ENCODE measurements around the gene CFAP47. TPM values are rescaled to one million over a fixed set of nuclear protein-coding genes. Genes with fewer than 3 reads are reported as not detected.
"Not testable (repeated sequence)": the region's sequence is repeated elsewhere in the genome, so short reads cannot be mapped to it uniquely, and the experiment has no call there.

The CFAP47 gene
- total RNA-seq, 1 experiment from 2014 or later: 1.8 TPM

GRCh38 chrX:36218801-36219200 is 299.3 kb downstream of the CFAP47 start:
- DNase-seq (ENCODE audit: low spot score): no peak
- no TSS peak for BruUV-seq (replicated peaks)
- CTCF ChIA-PET: no interaction called here
- Histone ChIP-seq H3K9me3 (ENCODE audit: low read depth, low read length, poor library complexity, severe bottlenecking) (no peaks in the 10 kb centered on the region), H3K27me3 (replicated peaks; ENCODE audit: insufficient read depth, low read depth, low read length, poor library complexity) (no peaks in the 10 kb centered on the region), H3K27ac (ENCODE audit: low read depth, low read length, poor library complexity, severe bottlenecking) (no peak overlapping the region), H3K4me3 (ENCODE audit: low read depth, low read length, poor library complexity, severe bottlenecking) (no peak overlapping the region), H3K36me3 (ENCODE audit: insufficient read depth, low read length, poor library complexity, severe bottlenecking) (no peaks in the 10 kb centered on the region), H3K4me1 (ENCODE audit: insufficient read depth, low read length, poor library complexity, severe bottlenecking) (no peaks in the 10 kb centered on the region)
- intact Hi-C loops (cut with micrococcal nuclease; ENCODE audit: unreplicated experiment): no loop called here
- POLR2A ChIA-PET (ENCODE audit: low non-redundant PET): no interaction called here
- TF ChIP-seq CTCF (conservative IDR thresholded peaks at IDR 0.05; ENCODE audit: low read depth, low read length): no peak
- TF ChIP-seq EZH2 (IDR thresholded peaks at IDR 0.05; ENCODE audit: borderline replicate concordance, low read depth, low read length, poor library complexity, severe bottlenecking): no peak

GRCh38 chrX:36234840-36235528 is 315.4 kb downstream of the CFAP47 start:
- H3K27me3 ChIP-seq (replicated peaks; ENCODE audit: insufficient read depth, low read depth, low read length, poor library complexity); DNase-seq (ENCODE audit: low spot score); POLR2A ChIA-PET (ENCODE audit: low non-redundant PET); BruUV-seq (replicated peaks); H3K27ac ChIP-seq (ENCODE audit: low read depth, low read length, poor library complexity, severe bottlenecking); H3K36me3 ChIP-seq (ENCODE audit: insufficient read depth, low read length, poor library complexity, severe bottlenecking); CTCF ChIA-PET; H3K4me3 ChIP-seq (ENCODE audit: low read depth, low read length, poor library complexity, severe bottlenecking); H3K4me1 ChIP-seq (ENCODE audit: insufficient read depth, low read length, poor library complexity, severe bottlenecking); intact Hi-C loops (cut with micrococcal nuclease; ENCODE audit: unreplicated experiment); H3K9me3 ChIP-seq (ENCODE audit: low read depth, low read length, poor library complexity, severe bottlenecking): not testable (repeated sequence)

- no peaks in the 10 kb centered on the region for H3K4me1 ChIP-seq (ENCODE audit: insufficient read depth, low read length, poor library complexity, severe bottlenecking)
- no peaks in the 10 kb centered on the region for H3K36me3 ChIP-seq (ENCODE audit: insufficient read depth, low read length, poor library complexity, severe bottlenecking)
- ChIA-PET CTCF (no interaction called here), POLR2A (ENCODE audit: low non-redundant PET) (no interaction called here)
- DNase-seq (ENCODE audit: low spot score): no peak
- H3K4me3 ChIP-seq (ENCODE audit: low read depth, low read length, poor library complexity, severe bottlenecking): no peak overlapping the region
- BruUV-seq (replicated peaks): no TSS peak
- H3K27me3 ChIP-seq (replicated peaks; ENCODE audit: insufficient read depth, low read depth, low read length, poor library complexity): no peaks in the 10 kb centered on the region
- H3K27ac ChIP-seq (ENCODE audit: low read depth, low read length, poor library complexity, severe bottlenecking): no peak overlapping the region
- TF ChIP-seq EZH2 (IDR thresholded peaks at IDR 0.05; ENCODE audit: borderline replicate concordance, low read depth, low read length, poor library complexity, severe bottlenecking) (no peak), CTCF (conservative IDR thresholded peaks at IDR 0.05; ENCODE audit: low read depth, low read length) (no peak)
- H3K9me3 ChIP-seq (ENCODE audit: low read depth, low read length, poor library complexity, severe bottlenecking): peaks cover 7% of the 10 kb centered on the region
- intact Hi-C loops (cut with micrococcal nuclease; ENCODE audit: unreplicated experiment): no loop called here
These were observed 321.9 kb downstream of the CFAP47 start for GRCh38 chrX:36241397-36241796.

- TF ChIP-seq CTCF (conservative IDR thresholded peaks at IDR 0.05; ENCODE audit: low read depth, low read length): no peak
- TF ChIP-seq EZH2 (IDR thresholded peaks at IDR 0.05; ENCODE audit: borderline replicate concordance, low read depth, low read length, poor library complexity, severe bottlenecking): no peak
- intact Hi-C loops (cut with micrococcal nuclease; ENCODE audit: unreplicated experiment): no loop called here
- H3K4me3 ChIP-seq (ENCODE audit: low read depth, low read length, poor library complexity, severe bottlenecking): no peak overlapping the region
- H3K9me3 ChIP-seq (ENCODE audit: low read depth, low read length, poor library complexity, severe bottlenecking): no peaks in the 10 kb centered on the region
- CTCF ChIA-PET: no interaction called here
- H3K36me3 ChIP-seq (ENCODE audit: insufficient read depth, low read length, poor library complexity, severe bottlenecking): no peaks in the 10 kb centered on the region
- POLR2A ChIA-PET (ENCODE audit: low non-redundant PET): no interaction called here
- no peak for DNase-seq (ENCODE audit: low spot score)
- no peaks in the 10 kb centered on the region for H3K27me3 ChIP-seq (replicated peaks; ENCODE audit: insufficient read depth, low read depth, low read length, poor library complexity)
- H3K27ac ChIP-seq (ENCODE audit: low read depth, low read length, poor library complexity, severe bottlenecking): no peak overlapping the region
- no TSS peak for BruUV-seq (replicated peaks)
- H3K4me1 ChIP-seq (ENCODE audit: insufficient read depth, low read length, poor library complexity, severe bottlenecking): no peaks in the 10 kb centered on the region
These were observed 346.6 kb downstream of the CFAP47 start for GRCh38 chrX:36266155-36266554.
